NT2/D1 (cell line): ENCODE data around the gene NISCH.

Experiments
- SUZ12 ChIP-seq: IDR thresholded peaks from 2 replicates; pipeline ENCODE4 v1.6.1; 2011; ENCODE audit not compliant: insufficient read length, insufficient read depth; ENCODE audit errors: extremely low read depth
- YY1 ChIP-seq: IDR thresholded peaks from 2 replicates; pipeline ENCODE4 v1.6.1; 2011; ENCODE audit not compliant: insufficient read length, insufficient read depth
- ZNF274 ChIP-seq: IDR thresholded peaks from 2 replicates; pipeline ENCODE4 v1.6.1; 2011; ENCODE audit warnings: mild to moderate bottlenecking, low read depth, low read length

DNA sequence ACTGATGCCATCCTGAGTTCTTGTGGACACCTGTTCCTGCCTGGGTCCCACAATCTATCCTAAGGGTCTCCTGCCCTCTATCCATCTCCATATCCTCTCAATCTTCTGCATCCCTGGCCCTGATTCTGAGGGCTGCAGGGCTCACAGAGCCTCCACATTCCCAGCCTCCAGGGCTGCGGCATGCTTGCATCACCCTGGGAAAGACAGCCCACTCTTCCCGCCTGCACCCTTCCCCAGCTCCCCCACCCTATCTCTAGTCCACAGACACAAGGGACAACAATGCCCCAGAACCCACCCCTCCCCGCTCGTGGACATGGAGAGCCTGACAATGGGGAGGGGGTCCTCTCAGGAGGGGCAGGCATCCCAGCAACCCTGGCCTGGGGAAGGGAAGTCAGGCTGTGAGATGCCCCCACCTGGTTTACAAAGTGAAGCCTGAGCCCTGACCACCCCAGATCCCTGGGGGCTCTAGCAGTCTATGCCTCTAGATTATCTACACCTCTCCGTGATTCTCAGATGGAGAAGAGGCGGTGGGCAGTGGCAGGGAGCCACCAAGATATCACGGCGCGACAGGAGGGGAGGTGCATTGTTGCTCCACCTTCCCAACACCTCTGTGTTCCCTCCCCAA, 20.8 kb upstream of the NISCH start:
- TF ChIP-seq YY1 (no peak), ZNF274 (no peak), SUZ12 (no peak)
